Measurements from ENCODE around the gene CIZ1. TPM values are rescaled to one million over a fixed set of nuclear protein-coding genes. Genes with fewer than 3 reads are reported as not detected.

The CIZ1 gene
- total RNA-seq, 2 donors from 2014 or later = 97.5 to 97.7 TPM

DNA sequence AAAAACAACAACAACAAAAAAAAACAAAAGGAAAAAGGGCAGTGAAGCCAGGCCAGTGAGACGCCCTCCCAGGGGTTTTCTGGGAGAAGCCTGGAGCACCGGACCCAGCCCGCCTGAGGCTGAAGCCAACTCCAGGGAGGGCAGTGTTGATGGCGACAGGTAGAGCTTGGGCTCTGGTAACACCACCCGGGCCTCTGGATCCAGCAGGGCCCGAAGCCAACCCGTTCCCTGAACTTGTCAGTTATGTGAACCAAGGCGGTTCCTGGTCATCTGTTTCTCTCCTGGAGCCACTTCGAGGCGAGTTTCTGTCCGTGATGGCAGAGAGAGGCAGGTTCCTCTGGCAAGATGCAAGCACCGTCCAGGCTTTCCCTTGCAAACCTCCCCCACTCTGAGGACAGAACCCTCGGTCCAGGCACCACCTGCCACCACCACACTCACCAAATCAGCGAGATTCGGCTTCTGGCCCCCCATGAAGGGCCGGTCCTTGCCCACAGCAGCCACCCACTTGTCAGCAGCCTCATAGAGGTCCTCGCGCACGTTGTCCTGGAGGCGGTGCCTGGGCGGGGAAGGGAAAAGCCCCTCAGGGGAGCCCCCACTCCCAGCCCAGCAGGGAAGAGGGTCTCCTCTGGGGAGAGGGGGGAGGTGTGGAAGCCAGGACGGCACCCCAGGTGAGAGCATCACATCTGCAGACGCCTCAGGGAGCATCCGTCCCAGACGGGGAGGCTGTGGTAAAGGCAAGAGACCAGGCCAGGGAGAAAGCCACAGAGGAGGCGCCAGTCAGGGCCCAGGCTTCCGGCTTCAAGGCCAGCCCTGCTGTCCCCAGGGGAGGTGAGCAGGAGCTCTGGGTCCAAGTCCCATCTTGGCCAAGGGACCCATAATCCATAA, 69.2 kb downstream of the CIZ1 start:
- H3K4me3 ChIP-seq = no peak overlapping the region
- intact Hi-C loops (cut with DNase I) = no loop called here
- H3K9ac ChIP-seq (ENCODE audit: low read depth in 2 of 2, low read length in 2 of 2) = no peak overlapping the region
- peaks cover 22% of the 10 kb centered on the region for H3K4me1 ChIP-seq
- H3K27me3 ChIP-seq = no peaks in the 10 kb centered on the region
- H3K36me3 ChIP-seq = no peaks in the 10 kb centered on the region
- TF ChIP-seq CTCF (IDR thresholded peaks at IDR 0.05) = no peak
- DNase-seq = no peak
- no peak overlapping the region for H3K27ac ChIP-seq
- H3K9me3 ChIP-seq = no peaks in the 10 kb centered on the region

DNA sequence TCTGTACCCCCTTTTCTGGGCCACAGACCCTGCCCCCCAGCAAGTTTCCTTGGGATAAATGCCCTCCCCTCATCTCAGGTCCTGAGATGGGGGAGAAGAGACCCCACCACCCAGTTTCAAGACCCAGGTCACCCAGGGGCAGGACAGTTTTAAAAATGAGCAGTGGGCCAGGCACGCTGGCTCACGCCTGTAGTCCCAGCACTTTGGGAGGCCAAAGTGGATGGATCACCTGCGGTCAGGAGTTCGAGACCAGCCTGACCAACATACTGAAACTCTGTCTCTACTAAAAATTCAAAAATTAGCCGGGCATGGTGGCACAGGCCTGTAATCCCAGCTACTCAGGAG, 69.9 kb downstream of the CIZ1 start:
- H3K9ac ChIP-seq (ENCODE audit: low read depth in 2 of 2, low read length in 2 of 2) = no peak overlapping the region
- no peaks in the 10 kb centered on the region for H3K27me3 ChIP-seq
- no peak overlapping the region for H3K27ac ChIP-seq
- no peak overlapping the region for H3K4me3 ChIP-seq
- no peak for DNase-seq
- peaks cover 19% of the 10 kb centered on the region for H3K4me1 ChIP-seq
- intact Hi-C loops (cut with DNase I) = no loop called here
- no peak for TF ChIP-seq CTCF (IDR thresholded peaks at IDR 0.05)
- H3K9me3 ChIP-seq = no peaks in the 10 kb centered on the region
- no peaks in the 10 kb centered on the region for H3K36me3 ChIP-seq

DNA sequence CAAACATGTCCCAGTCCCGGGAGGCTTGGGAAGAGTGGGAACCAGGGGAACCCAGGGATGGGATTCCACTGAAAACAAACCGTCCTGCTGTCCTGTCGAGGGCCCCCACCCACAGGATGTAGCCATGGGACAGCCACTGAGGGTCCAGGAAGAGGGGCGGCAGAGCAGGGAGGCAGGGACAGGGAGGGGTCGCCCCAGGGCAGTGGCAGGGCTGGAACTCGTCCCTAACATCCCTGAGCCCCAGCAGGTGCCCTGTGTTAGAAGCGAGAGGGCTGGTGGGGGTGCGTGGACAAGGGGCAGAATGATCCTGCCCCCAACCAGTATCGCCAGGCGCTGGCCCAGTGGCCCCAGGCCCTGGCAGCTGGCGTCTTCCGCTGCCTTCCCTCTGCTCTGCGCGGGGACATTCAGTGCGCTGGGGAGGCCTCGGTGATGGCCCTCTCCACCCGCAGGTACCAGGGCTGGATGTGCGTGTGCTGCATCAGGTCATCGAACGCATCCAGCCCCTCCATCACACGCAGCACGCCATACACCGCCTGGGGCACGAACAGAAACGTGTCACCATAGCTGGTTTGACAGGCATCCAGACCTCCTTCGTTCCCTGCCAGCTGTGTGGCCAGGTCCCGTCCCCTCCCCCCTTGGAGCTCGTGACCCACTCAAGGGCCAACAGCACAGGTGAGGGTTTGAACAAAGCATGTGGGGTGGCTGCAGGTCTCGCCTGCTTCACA, 70.5 kb downstream of the CIZ1 start:
- Histone ChIP-seq H3K4me1 (peaks cover 22% of the 10 kb centered on the region), H3K27ac (no peak overlapping the region), H3K4me3 (no peak overlapping the region), H3K9me3 (no peaks in the 10 kb centered on the region), H3K27me3 (no peaks in the 10 kb centered on the region), H3K9ac (ENCODE audit: low read depth in 2 of 2, low read length in 2 of 2) (no peak overlapping the region), H3K36me3 (no peaks in the 10 kb centered on the region)
- no peak for DNase-seq
- intact Hi-C loops (cut with DNase I) = no loop called here
- no peak for TF ChIP-seq CTCF (IDR thresholded peaks at IDR 0.05)

- TF ChIP-seq CTCF (IDR thresholded peaks at IDR 0.05) = no peak
- no peak overlapping the region for H3K9ac ChIP-seq (ENCODE audit: low read depth in 2 of 2, low read length in 2 of 2)
- no peaks in the 10 kb centered on the region for H3K9me3 ChIP-seq
- peaks cover 21% of the 10 kb centered on the region for H3K4me1 ChIP-seq
- H3K4me3 ChIP-seq = no peak overlapping the region
- intact Hi-C loops (cut with DNase I) = no loop called here
- no peaks in the 10 kb centered on the region for H3K36me3 ChIP-seq
- H3K27me3 ChIP-seq = no peaks in the 10 kb centered on the region
- no peak overlapping the region for H3K27ac ChIP-seq
- no peak for DNase-seq
Observed at GRCh38 chr9:128120061-128120740, 71.2 kb downstream of the CIZ1 start.

DNA sequence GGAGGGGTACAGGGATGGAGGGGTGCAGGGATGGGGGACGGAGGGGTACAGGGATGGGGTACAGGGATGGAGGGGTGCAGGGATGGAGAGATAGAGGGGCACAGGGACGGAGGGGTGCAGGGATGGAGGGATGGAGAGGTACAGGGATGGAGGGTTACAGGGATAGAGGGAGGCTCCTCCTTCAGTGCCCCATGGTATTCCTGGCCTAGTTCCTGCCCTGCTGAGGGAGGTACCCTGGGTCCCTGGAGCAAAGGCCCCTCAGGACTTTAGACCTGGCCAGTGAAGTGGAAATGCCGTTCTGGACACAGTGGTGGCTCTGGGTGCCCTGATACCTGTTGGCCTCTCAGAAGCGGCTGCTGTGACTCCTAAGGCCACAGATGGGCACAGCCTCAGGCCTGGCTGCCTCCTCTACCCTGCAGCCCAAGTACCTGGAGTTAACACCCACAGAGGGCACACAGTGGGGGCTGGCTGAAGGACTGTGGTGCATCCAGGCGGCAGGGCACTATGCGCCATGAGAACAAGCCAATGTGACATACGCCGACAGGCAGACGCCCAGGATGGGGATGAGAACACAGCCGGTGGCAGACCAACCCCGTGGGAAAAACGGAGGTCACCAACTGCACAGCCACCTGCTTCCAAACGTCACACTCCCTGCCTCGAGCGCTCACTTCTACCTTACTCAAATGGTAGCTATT, 72.3 kb downstream of the CIZ1 start:
- H3K27ac ChIP-seq = no peak overlapping the region
- H3K9ac ChIP-seq (ENCODE audit: low read depth in 2 of 2, low read length in 2 of 2) = no peak overlapping the region
- no peaks in the 10 kb centered on the region for H3K27me3 ChIP-seq
- no peak for TF ChIP-seq CTCF (IDR thresholded peaks at IDR 0.05)
- intact Hi-C loops (cut with DNase I) = loop anchor here (5.0 kb wide), 2 partner anchors 72 to 167 kb away; no protein-coding TSS in a partner anchor
- peaks cover 20% of the 10 kb centered on the region for H3K4me1 ChIP-seq
- H3K9me3 ChIP-seq = no peaks in the 10 kb centered on the region
- no peak for DNase-seq
- H3K4me3 ChIP-seq = no peak overlapping the region
- no peaks in the 10 kb centered on the region for H3K36me3 ChIP-seq
